H9 (cell line): ENCODE results near the gene FARP1. TPM values are rescaled to one million over a fixed set of nuclear protein-coding genes. Genes with fewer than 3 reads are reported as not detected.

Experiments used
- DNase-seq: peaks from one replicate; pipeline ENCODE4 v3.0.0-alpha.2; 2017
- H2AFZ ChIP-seq: one replicate; pipeline ENCODE4 v1.6.1; 2013; ENCODE audit warnings: mild to moderate bottlenecking, low read length, control low read depth, moderate library complexity
- H2AK5ac ChIP-seq: 2 replicates; pipeline ENCODE4 v1.6.1; 2013; ENCODE audit warnings: low read length, control low read depth, mixed read lengths; ENCODE audit not compliant: insufficient read length
- H2BK120ac ChIP-seq: one replicate; pipeline ENCODE4 v1.6.1; 2013; ENCODE audit warnings: low read depth, mild to moderate bottlenecking, low read length, control low read depth, inconsistent platforms; ENCODE audit not compliant: poor library complexity, severe bottlenecking
- H2BK12ac ChIP-seq: 2 replicates; pipeline ENCODE4 v1.6.1; 2013; ENCODE audit warnings: low read length, control low read depth, mixed read lengths, low read depth; ENCODE audit not compliant: insufficient read length
- H2BK15ac ChIP-seq: 2 replicates; pipeline ENCODE4 v1.6.1; 2013; ENCODE audit warnings: low read depth, low read length, control low read depth
- H2BK20ac ChIP-seq: one replicate; pipeline ENCODE4 v1.6.1; 2013; ENCODE audit warnings: low read depth, mild to moderate bottlenecking, low read length, control low read depth, inconsistent platforms; ENCODE audit not compliant: poor library complexity, severe bottlenecking
- H2BK5ac ChIP-seq: 2 replicates; pipeline ENCODE4 v1.6.1; 2013; ENCODE audit warnings: low read length, control low read depth, mixed read lengths; ENCODE audit not compliant: insufficient read length
- H3K14ac ChIP-seq: 2 replicates; pipeline ENCODE4 v1.6.1; 2013; ENCODE audit warnings: low read length, control low read depth; ENCODE audit not compliant: insufficient read depth
- H3K18ac ChIP-seq: 2 replicates; pipeline ENCODE4 v1.6.1; 2013; ENCODE audit warnings: low read depth, mild to moderate bottlenecking, mixed read lengths, low read length, control low read depth; ENCODE audit not compliant: insufficient read length
- H3K23ac ChIP-seq: 2 replicates; pipeline ENCODE4 v1.6.1; 2013; ENCODE audit warnings: low read length, control low read depth, mixed read lengths, low read depth; ENCODE audit not compliant: insufficient read length
- H3K23me2 ChIP-seq: 2 replicates; pipeline ENCODE4 v1.6.1; 2013; ENCODE audit warnings: low read depth, mild to moderate bottlenecking, mixed read lengths, low read length, control low read depth; ENCODE audit not compliant: insufficient read length, poor library complexity, severe bottlenecking
- H3K27ac ChIP-seq: 2 replicates; pipeline ENCODE4 v1.5.1; 2013; ENCODE audit warnings: low read length, control low read depth, mixed read lengths, low read depth; ENCODE audit not compliant: insufficient read length
- H3K27me3 ChIP-seq: 2 replicates; pipeline ENCODE4 v1.6.1; 2013; ENCODE audit warnings: low read length, control low read depth, inconsistent platforms; ENCODE audit not compliant: insufficient read depth
- H3K4ac ChIP-seq: 2 replicates; pipeline ENCODE4 v1.6.1; 2013; ENCODE audit warnings: low read depth, mild to moderate bottlenecking, control low read depth, inconsistent platforms, low read length, moderate library complexity
- H3K4me1 ChIP-seq: 2 replicates; pipeline ENCODE4 v1.6.1; 2013; ENCODE audit warnings: low read length, control low read depth, inconsistent platforms; ENCODE audit not compliant: insufficient read depth
- H3K4me2 ChIP-seq: 2 replicates; pipeline ENCODE4 v1.6.1; 2013; ENCODE audit warnings: low read length, control low read depth, mixed read lengths; ENCODE audit not compliant: insufficient read length, insufficient read depth
- H3K56ac ChIP-seq: 2 replicates; pipeline ENCODE4 v1.6.1; 2013; ENCODE audit warnings: low read depth, mild to moderate bottlenecking, mixed read lengths, low read length, control low read depth; ENCODE audit not compliant: insufficient read length
- H3K79me1 ChIP-seq: 2 replicates; pipeline ENCODE4 v1.6.1; 2013; ENCODE audit warnings: low read depth, mild to moderate bottlenecking, moderate library complexity, low read length, control low read depth, inconsistent platforms; ENCODE audit not compliant: insufficient read depth, poor library complexity, severe bottlenecking
- H3K79me2 ChIP-seq: 2 replicates; pipeline ENCODE4 v1.6.1; 2013; ENCODE audit warnings: low read length, control low read depth, inconsistent platforms; ENCODE audit not compliant: insufficient read depth
- H3K9ac ChIP-seq: 2 replicates; pipeline ENCODE4 v1.6.1; 2013; ENCODE audit warnings: low read length, control low read depth, mixed read lengths; ENCODE audit not compliant: insufficient read length; ENCODE audit errors: extremely low read depth
- H3K9me3 ChIP-seq: one replicate; pipeline ENCODE4 v1.6.1; 2013; ENCODE audit warnings: low read depth, low read length, inconsistent platforms; ENCODE audit not compliant: control insufficient read depth
- H3T11ph ChIP-seq: one replicate; pipeline ENCODE4 v1.6.1; 2013; ENCODE audit warnings: mild to moderate bottlenecking, low read length, control low read depth, inconsistent platforms
- H4K20me1 ChIP-seq: one replicate; pipeline ENCODE4 v1.6.1; 2013; ENCODE audit not compliant: control insufficient read depth, insufficient read length, insufficient read depth
- H4K5ac ChIP-seq: 2 replicates; pipeline ENCODE4 v1.6.1; 2013; ENCODE audit warnings: low read depth, mild to moderate bottlenecking, mixed read lengths, low read length, control low read depth; ENCODE audit not compliant: insufficient read length
- H4K8ac ChIP-seq: replicated peaks from 2 replicates; pipeline ENCODE4 v1.6.1; 2013; ENCODE audit warnings: low read length, control low read depth, mixed read lengths, low read depth; ENCODE audit not compliant: insufficient read length
- H4K91ac ChIP-seq: 2 replicates; pipeline ENCODE4 v1.6.1; 2013; ENCODE audit warnings: low read depth, mild to moderate bottlenecking, moderate library complexity, mixed read lengths, low read length, control low read depth; ENCODE audit not compliant: insufficient read length
- H3K27ac Mint-ChIP-seq, 3 experiments: 2 replicates in 2 of 3; 3 replicates in 1 of 3; pipeline ENCODE4 v1.8.0; 2020 to 2021; ENCODE audit warnings: mixed read lengths in 3 of 3, mild to moderate bottlenecking in 1 of 3, moderate library complexity in 1 of 3
- H3K27me3 Mint-ChIP-seq: 2 replicates; pipeline ENCODE4 v1.8.0; 2021; ENCODE audit warnings: low read depth, mild to moderate bottlenecking, moderate library complexity, mixed read lengths
- H3K36me3 Mint-ChIP-seq, 3 experiments: 2 replicates in 2 of 3; 3 replicates in 1 of 3; pipeline ENCODE4 v1.8.0; 2020 to 2021; ENCODE audit warnings: low read depth in 3 of 3, mixed read lengths in 3 of 3; ENCODE audit not compliant: insufficient read depth in 1 of 3
- H3K4me1 Mint-ChIP-seq, 2 experiments: 2 replicates each; pipeline ENCODE4 v1.8.0; 2020; ENCODE audit warnings: mixed read lengths in 2 of 2
- H3K4me3 Mint-ChIP-seq, 2 experiments: 2 replicates in 1 of 2; 3 replicates in 1 of 2; pipeline ENCODE4 v1.8.0; 2020 to 2021; ENCODE audit warnings: mild to moderate bottlenecking in 2 of 2, mixed read lengths in 2 of 2, moderate library complexity in 1 of 2
- H3K9me3 Mint-ChIP-seq, 2 experiments: 2 replicates in 1 of 2; 3 replicates in 1 of 2; pipeline ENCODE4 v1.8.0; 2020; ENCODE audit warnings: mild to moderate bottlenecking in 2 of 2, mixed read lengths in 2 of 2, moderate library complexity in 1 of 2
- whole genome bisulfite sequencing: extraction: QIAGEN DNeasy Blood & Tissue Kit; methylation state at CpG from one replicate; pipeline ENCODE4 v1.1.7; 2013; ENCODE audit warnings: missing lambda C conversion rate, low lambda C conversion rate, mixed read lengths; ENCODE audit not compliant: insufficient read length; ENCODE audit errors: extremely low coverage; 5-methylcytosine and 5-hydroxymethylcytosine counted together
- total RNA-seq: library from RNA; stranded (reverse); gene quantifications from 2 replicates; pipeline ENCODE4 v1.2.1, GENCODE V29; 2021
- TF ChIP-seq, protein P1 (sequence below): fragments of 200-600 bp; sonication (generic); conservative IDR thresholded peaks from 3 replicates; pipeline ENCODE4 v1.8.0; 2021; ENCODE audit warnings: antibody characterized with exemption, mild to moderate bottlenecking

FARP1 gene
- total RNA-seq, 1 experiment from 2014 or later = 95.9 TPM

DNA sequence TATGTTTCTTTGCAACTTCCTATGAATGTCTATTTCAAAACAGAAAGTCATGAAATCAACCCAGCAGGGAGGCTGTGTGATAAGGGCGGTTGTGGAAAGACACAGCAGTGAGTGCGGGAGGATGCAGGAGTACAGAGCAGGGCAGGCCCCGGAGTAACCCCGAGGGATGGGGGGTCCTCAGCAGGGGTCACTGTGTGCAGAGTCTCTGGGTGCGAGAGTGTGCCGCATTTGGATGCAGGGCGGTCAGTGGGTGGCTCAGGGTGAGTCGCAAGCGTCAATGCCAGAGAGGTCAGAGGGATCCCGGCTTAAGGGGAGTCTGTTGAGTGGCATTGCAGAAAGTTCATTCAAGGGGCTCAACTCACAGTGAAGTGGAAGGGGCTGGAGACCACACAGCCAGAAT lies 286.2 kb downstream of the FARP1 start:
- H3T11ph ChIP-seq = no peak overlapping the region
- DNase-seq = no peak
- no peak overlapping the region for H2AFZ ChIP-seq
- no peaks in the 10 kb centered on the region for H3K9me3 Mint-ChIP-seq
- H3K23me2 ChIP-seq = no peaks in the 10 kb centered on the region
- H4K8ac ChIP-seq = no peak overlapping the region
- no peak overlapping the region for H2BK5ac ChIP-seq
- H3K23ac ChIP-seq = no peak overlapping the region
- no peaks in the 10 kb centered on the region for H3K4me1 ChIP-seq
- TF ChIP-seq, protein P1, sequence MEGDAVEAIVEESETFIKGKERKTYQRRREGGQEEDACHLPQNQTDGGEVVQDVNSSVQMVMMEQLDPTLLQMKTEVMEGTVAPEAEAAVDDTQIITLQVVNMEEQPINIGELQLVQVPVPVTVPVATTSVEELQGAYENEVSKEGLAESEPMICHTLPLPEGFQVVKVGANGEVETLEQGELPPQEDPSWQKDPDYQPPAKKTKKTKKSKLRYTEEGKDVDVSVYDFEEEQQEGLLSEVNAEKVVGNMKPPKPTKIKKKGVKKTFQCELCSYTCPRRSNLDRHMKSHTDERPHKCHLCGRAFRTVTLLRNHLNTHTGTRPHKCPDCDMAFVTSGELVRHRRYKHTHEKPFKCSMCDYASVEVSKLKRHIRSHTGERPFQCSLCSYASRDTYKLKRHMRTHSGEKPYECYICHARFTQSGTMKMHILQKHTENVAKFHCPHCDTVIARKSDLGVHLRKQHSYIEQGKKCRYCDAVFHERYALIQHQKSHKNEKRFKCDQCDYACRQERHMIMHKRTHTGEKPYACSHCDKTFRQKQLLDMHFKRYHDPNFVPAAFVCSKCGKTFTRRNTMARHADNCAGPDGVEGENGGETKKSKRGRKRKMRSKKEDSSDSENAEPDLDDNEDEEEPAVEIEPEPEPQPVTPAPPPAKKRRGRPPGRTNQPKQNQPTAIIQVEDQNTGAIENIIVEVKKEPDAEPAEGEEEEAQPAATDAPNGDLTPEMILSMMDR = no peak
- no peaks in the 10 kb centered on the region for H3K27me3 Mint-ChIP-seq
- no peak overlapping the region for H3K18ac ChIP-seq
- H3K27ac Mint-ChIP-seq = no peak overlapping the region; a peak in 1 of 7 replicates
- no peaks in the 10 kb centered on the region for H3K79me2 ChIP-seq
- H3K4me1 Mint-ChIP-seq = peaks cover 2 to 5% of the 10 kb centered on the region in 2 experiments; a peak in 2 of 4 replicates
- H3K9me3 ChIP-seq = no peaks in the 10 kb centered on the region
- H4K20me1 ChIP-seq = no peaks in the 10 kb centered on the region
- no peak overlapping the region for H3K56ac ChIP-seq
- no peaks in the 10 kb centered on the region for H3K27me3 ChIP-seq
- H3K9ac ChIP-seq = no peak overlapping the region
- H2BK20ac ChIP-seq = no peak overlapping the region
- H2BK12ac ChIP-seq = no peak overlapping the region
- no peak overlapping the region for H3K4ac ChIP-seq
- no peak overlapping the region for H3K4me2 ChIP-seq
- no peak overlapping the region for H2AK5ac ChIP-seq
- H4K5ac ChIP-seq = no peak overlapping the region
- no peaks in the 10 kb centered on the region for H3K79me1 ChIP-seq
- H2BK15ac ChIP-seq = no peak overlapping the region
- H3K14ac ChIP-seq = no peak overlapping the region
- no peak overlapping the region for H2BK120ac ChIP-seq
- peaks cover 0 to 41% (median 26%) of the 10 kb centered on the region in 3 experiments; a peak in 6 of 7 replicates for H3K36me3 Mint-ChIP-seq
- no peak overlapping the region for H3K27ac ChIP-seq
- no peak overlapping the region for H4K91ac ChIP-seq
- no peak overlapping the region for H3K4me3 Mint-ChIP-seq
- no CpG with 5 or more reads among the region's 10 CpGs for WGBS
